ENCODE measurements around the gene HOXB6.
A peak's percentile ranks its signal among the peaks of the same experiment; 100 is the strongest.

The HOXB6 gene

GRCh38 chr17:48577946-48578615 lies 26.7 kb downstream of the HOXB6 start, which contains the start of gene HOXB4:
Gene HOXB4 (minus strand): TSS chr17:48578350. CDS start chr17:48578319, 31 bp downstream.
- peak; percentile 69 for DNase-seq

GRCh38 chr17:48577330-48577945 lies 27.3 kb downstream of the HOXB6 start:
- DNase-seq, result no peak

GRCh38 chr17:48576479-48577309 lies 28.1 kb downstream of the HOXB6 start:
- no peak for DNase-seq

GRCh38 chr17:48575673-48576478 lies 28.9 kb downstream of the HOXB6 start:
- DNase-seq, result no peak

- no peak for DNase-seq
Measured at GRCh38 chr17:48575066-48575582, 29.7 kb downstream of the HOXB6 start.

- DNase-seq, result no peak
Measured at GRCh38 chr17:48574505-48575065, 30.2 kb downstream of the HOXB6 start.

GRCh38 chr17:48571826-48572417 lies 32.9 kb downstream of the HOXB6 start:
- DNase-seq, result no peak

- no peak for DNase-seq
Measured at GRCh38 chr17:48571024-48571818, 33.6 kb downstream of the HOXB6 start.

- DNase-seq, result no peak
Measured at GRCh38 chr17:48570325-48571023, 34.3 kb downstream of the HOXB6 start.

GRCh38 chr17:48569674-48570324 lies 35.0 kb downstream of the HOXB6 start:
- no peak for DNase-seq

GRCh38 chr17:48569240-48569582 lies 35.6 kb downstream of the HOXB6 start:
- no peak for DNase-seq

GRCh38 chr17:48568499-48569239 lies 36.1 kb downstream of the HOXB6 start:
- DNase-seq, result no peak

- DNase-seq, result no peak
Measured at GRCh38 chr17:48567646-48568354, 37.0 kb downstream of the HOXB6 start.

GRCh38 chr17:48567209-48567608 lies 37.6 kb downstream of the HOXB6 start:
- no peak for DNase-seq

GRCh38 chr17:48566717-48567116 lies 38.1 kb downstream of the HOXB6 start:
- no peak for DNase-seq

- DNase-seq, result no peak
Measured at GRCh38 chr17:48565925-48566710, 38.7 kb downstream of the HOXB6 start.

- DNase-seq, result no peak
Measured at GRCh38 chr17:48565022-48565554, 39.7 kb downstream of the HOXB6 start.
